HG02938 (cell line): ENCODE results near the gene ATP6AP1.

Experiments used
- ATAC-seq: cut with Tn5 transposase; IDR thresholded peaks from one replicate; pipeline ENCODE4 v1.9.1; 2021; ENCODE audit warnings: mild to moderate bottlenecking, moderate library complexity; ENCODE audit not compliant: unreplicated experiment

Gene ATP6AP1

GRCh38 chrX:154468217-154468616 is 39.7 kb downstream of the ATP6AP1 start:
- ATAC-seq, result no peak

- ATAC-seq, result no peak
These were observed 40.6 kb downstream of the ATP6AP1 start for GRCh38 chrX:154469114-154469513.

GRCh38 chrX:154469880-154470279 is 41.4 kb downstream of the ATP6AP1 start:
- no peak for ATAC-seq

GRCh38 chrX:154470434-154470833 is 42.0 kb downstream of the ATP6AP1 start:
- no peak for ATAC-seq

- no peak for ATAC-seq
These were observed 42.6 kb downstream of the ATP6AP1 start for GRCh38 chrX:154470914-154471568.

GRCh38 chrX:154471839-154472684 is 43.6 kb downstream of the ATP6AP1 start:
- no peak for ATAC-seq

- ATAC-seq, result no peak
These were observed 44.5 kb downstream of the ATP6AP1 start for GRCh38 chrX:154472685-154473632.

GRCh38 chrX:154473683-154474082 is 45.2 kb downstream of the ATP6AP1 start:
- no peak for ATAC-seq

GRCh38 chrX:154476821-154477220 is 48.3 kb downstream of the ATP6AP1 start:
- ATAC-seq, result no peak

GRCh38 chrX:154477891-154478477 is 49.5 kb downstream of the ATP6AP1 start:
- no peak for ATAC-seq

GRCh38 chrX:154478728-154479622 is 50.5 kb downstream of the ATP6AP1 start, which contains the start of gene LAGE3:
Gene LAGE3, minus strand, starts transcription at chrX:154479281. Its CDS starts 366 bp downstream, at chrX:154478915.
- ATAC-seq, result peak; percentile 77

- ATAC-seq, result no peak
These were observed 52.7 kb downstream of the ATP6AP1 start for GRCh38 chrX:154481195-154481594.

- no peak for ATAC-seq
These were observed 53.6 kb downstream of the ATP6AP1 start for GRCh38 chrX:154481911-154482601.

GRCh38 chrX:154482786-154483185 is 54.3 kb downstream of the ATP6AP1 start:
- no peak for ATAC-seq

GRCh38 chrX:154483325-154483724 is 54.8 kb downstream of the ATP6AP1 start:
- no peak for ATAC-seq

GRCh38 chrX:154484255-154485149 is 56.0 kb downstream of the ATP6AP1 start:
- ATAC-seq, result no peak

GRCh38 chrX:154485150-154486051 is 56.9 kb downstream of the ATP6AP1 start:
- no peak for ATAC-seq
